K562 (cell line): ENCODE results near the gene STK33. TPM values are rescaled to one million over a fixed set of nuclear protein-coding genes. Genes with fewer than 3 reads are reported as not detected.
A peak's percentile ranks its signal among the peaks of the same experiment; 100 is the strongest.

ENCODE experiments used
- ATAC-seq: fragments of 200-7000 bp; cut with Tn5 transposase; 3 replicates; pipeline ENCODE4 v1.9.1; 2020; ENCODE audit warnings: moderate library complexity
- BruUV-seq: library from RNA; stranded (reverse); fragments of 400-500 nt; replicated peaks from 2 replicates; lab custom pipeline; 2021; lab: Mats Ljungman, UMichigan
- CTCF ChIA-PET: fragments of 300-600 bp; formaldehyde crosslinking; extraction: SDS; loops from one replicate; lab custom pipeline; 2021; ENCODE audit warnings: low intra/inter-chr PET ratio; lab: Yijun Ruan, JAX
- POLR2A ChIA-PET: fragments of 300-600, 350-650 bp; sonication (Branson Sonifier 250); formaldehyde crosslinking; extraction: SDS; loops from one replicate; lab custom pipeline; 2021; ENCODE audit warnings: antibody characterized with exemption, inconsistent platforms; lab: Yijun Ruan, JAX
- DNase-seq, 4 experiments: peaks; one replicate each; pipeline versions ENCODE4 v3.0.0 to v3.0.0-alpha.2; 2011 to 2018; ENCODE audit warnings: low spot score in 3 of 4, mixed read lengths in 3 of 4; ENCODE audit errors: extremely low read depth in 1 of 4
- FAIRE-seq: peaks from 2 replicates; lab custom pipeline; 2011; peaks lifted over from hg19 to GRCh38; lab: Jason Lieb, UNC
- H2AFZ ChIP-seq: 2 replicates; pipeline ENCODE4 v1.6.0; 2011; ENCODE audit warnings: low read depth, low read length, control low read depth, inconsistent platforms
- H3K27ac ChIP-seq: fragments of 200-600 bp; 3 replicates; pipeline ENCODE4 v1.8.0; 2011; ENCODE audit warnings: low read depth, mild to moderate bottlenecking, control low read depth, inconsistent platforms, low read length, moderate library complexity, mixed read lengths; ENCODE audit errors: extremely low read depth
- H3K27me3 ChIP-seq, 2 experiments: fragments of 300-600 bp in 1 of 2; 2 replicates in 1 of 2; 3 replicates in 1 of 2; pipeline versions ENCODE4 v1.6.0 to v1.8.0; 2011; ENCODE audit warnings: inconsistent platforms in 2 of 2, low read length in 2 of 2, mild to moderate bottlenecking in 1 of 2, mixed read lengths in 1 of 2, moderate library complexity in 1 of 2; ENCODE audit not compliant: control insufficient read depth in 2 of 2, insufficient read depth in 2 of 2
- H3K36me3 ChIP-seq: fragments of 300-600 bp; 3 replicates; pipeline ENCODE4 v1.8.0; 2011; ENCODE audit warnings: mild to moderate bottlenecking, low read length, inconsistent platforms; ENCODE audit not compliant: control insufficient read depth, insufficient read depth
- H3K4me1 ChIP-seq, 2 experiments: fragments of 200-600 bp in 1 of 2; replicated peaks in 1 of 2; 2 replicates in 1 of 2; 3 replicates in 1 of 2; pipeline versions ENCODE4 v1.5.1 to v1.8.0; 2011; ENCODE audit warnings: inconsistent platforms in 2 of 2, low read length in 2 of 2, mild to moderate bottlenecking in 1 of 2, mixed read lengths in 1 of 2, moderate library complexity in 1 of 2; ENCODE audit not compliant: control insufficient read depth in 2 of 2, insufficient read depth in 2 of 2
- H3K4me2 ChIP-seq: 2 replicates; pipeline ENCODE4 v1.6.1; 2011; ENCODE audit warnings: low read length, control low read depth, inconsistent platforms, mixed read lengths; ENCODE audit not compliant: insufficient read depth
- H3K4me3 ChIP-seq: fragments of 200-600 bp; sonication (generic), shearing (Covaris generic); 2 replicates; pipeline ENCODE4 v1.5.1; 2016; ENCODE audit warnings: control low read depth, inconsistent platforms
- H3K79me2 ChIP-seq: fragments of 200-600 bp; 3 replicates; pipeline ENCODE4 v1.8.0; 2011; ENCODE audit warnings: low read length, inconsistent platforms; ENCODE audit not compliant: control insufficient read depth, insufficient read depth
- H3K9ac ChIP-seq, 2 experiments: 2 replicates each; pipeline versions ENCODE4 v1.6.0 to v1.6.1; 2011; ENCODE audit warnings: low read depth in 2 of 2, low read length in 2 of 2, control low read depth in 1 of 2, inconsistent platforms in 1 of 2, mild to moderate bottlenecking in 1 of 2, mixed read lengths in 1 of 2; ENCODE audit not compliant: insufficient read depth in 1 of 2
- H3K9me1 ChIP-seq: one replicate; pipeline ENCODE4 v1.6.0; 2011; ENCODE audit warnings: inconsistent platforms, mild to moderate bottlenecking, low read length, moderate library complexity; ENCODE audit not compliant: control insufficient read depth, insufficient read depth
- H3K9me3 ChIP-seq: replicated peaks from 2 replicates; pipeline ENCODE4 v1.5.1; 2011; ENCODE audit warnings: low read depth, low read length, inconsistent platforms; ENCODE audit not compliant: control insufficient read depth, insufficient read depth
- H4K20me1 ChIP-seq: replicated peaks from 2 replicates; pipeline ENCODE4 v1.6.1; 2011; ENCODE audit warnings: low read length, inconsistent platforms, mixed read lengths; ENCODE audit not compliant: control insufficient read depth, insufficient read depth
- CHD2 ChIP-seq: IDR thresholded peaks from 2 replicates; pipeline ENCODE4 v1.6.1; 2011; ENCODE audit warnings: low read depth, low read length
- CSDE1 ChIP-seq, 2 experiments: fragments of 450-650 bp; IDR thresholded peaks; 2 replicates each; pipeline ENCODE4 v1.6.1; 2016; ENCODE audit warnings: mild to moderate bottlenecking in 1 of 2
- CTCF ChIP-seq, 3 experiments: IDR thresholded peaks in 2 of 3; conservative IDR thresholded peaks in 1 of 3; 2 replicates each; pipeline ENCODE4 v1.5.1; 2011 to 2012; ENCODE audit warnings: low read length in 3 of 3, mild to moderate bottlenecking in 3 of 3, control low read depth in 2 of 3, improper control_type of control experiment in 1 of 3, inconsistent platforms in 1 of 3, low read depth in 1 of 3, mixed read lengths in 1 of 3, moderate library complexity in 1 of 3; ENCODE audit not compliant: insufficient read depth in 2 of 3
- FOXP1 ChIP-seq: sonication (generic); formaldehyde crosslinking; IDR thresholded peaks from 2 replicates; pipeline ENCODE4 v1.8.0; 2022; ENCODE audit warnings: mild to moderate bottlenecking, missing genetic modification reagents
- HDAC3 ChIP-seq: fragments of 450-650 bp; IDR thresholded peaks from 2 replicates; pipeline ENCODE4 v1.6.1; 2018; ENCODE audit warnings: borderline replicate concordance, mild to moderate bottlenecking, moderate library complexity; ENCODE audit not compliant: partially characterized antibody
- HMGXB4 ChIP-seq: sonication (generic); formaldehyde crosslinking; IDR thresholded peaks from 2 replicates; pipeline ENCODE4 v1.8.1; 2023; ENCODE audit warnings: mild to moderate bottlenecking, missing genetic modification reagents
- NCOA1 ChIP-seq: fragments of 450-650 bp; IDR thresholded peaks from 2 replicates; pipeline ENCODE4 v1.6.1; 2016; ENCODE audit warnings: low read depth
- NFIC ChIP-seq: fragments of 450-650 bp; IDR thresholded peaks from 2 replicates; pipeline ENCODE4 v1.6.1; 2017; ENCODE audit warnings: mild to moderate bottlenecking, inconsistent platforms
- RBM17 ChIP-seq: fragments of 200-400 bp; formaldehyde crosslinking; IDR thresholded peaks from 2 replicates; pipeline ENCODE4 v1.6.1; 2017; ENCODE audit warnings: low read depth, mild to moderate bottlenecking, low read length, borderline replicate concordance
- TRIM25 ChIP-seq: fragments of 450-650 bp; IDR thresholded peaks from 2 replicates; pipeline ENCODE4 v1.7.0; 2016; ENCODE audit warnings: borderline replicate concordance
- ZBED1 ChIP-seq: IDR thresholded peaks from 2 replicates; pipeline ENCODE4 v1.6.1; 2014
- ZNF354B ChIP-seq: fragments of 250-450 bp; sonication (Bioruptor Pico); IDR thresholded peaks from 2 replicates; pipeline ENCODE4 v1.4.0; 2020
- ZZZ3 ChIP-seq: fragments of 450-650 bp; IDR thresholded peaks from 2 replicates; pipeline ENCODE4 v1.6.1; 2016; ENCODE audit warnings: antibody characterized with exemption, mild to moderate bottlenecking, moderate library complexity
- WGBS: fragments of 100-300 bp; shearing (Covaris generic); methylation state at CpG from one replicate; pipeline ENCODE4 v1.1.6; 2016; ENCODE audit warnings: low coverage, mixed read lengths; ENCODE audit not compliant: insufficient coverage; ENCODE audit errors: missing lambda C conversion rate; 5-methylcytosine and 5-hydroxymethylcytosine counted together
- in situ Hi-C: fragments of 300-500 bp; cut with MboI; formaldehyde crosslinking; loops from 4 replicates; pipeline ENCODE4 v1.15.0; 2018; ENCODE audit warnings: inconsistent platforms, mixed read lengths
- intact Hi-C: fragments of 100-400 bp; cut with micrococcal nuclease; formaldehyde crosslinking; loops from 2 replicates; pipeline ENCODE4 v1.14.2; 2022
- polyA plus RNA-seq, 8 experiments: library from polyadenylated mRNA; depleted of rRNA in 4 of 8; stranded (reverse) in 5 of 8; unstranded in 3 of 8; fragments of >200 nt; fragmentation: Nextera tagmentation in 2 of 8; fragmentation: Illumina TruSeq in 1 of 8; extraction: Ambion mirVana in 2 of 8; extraction: Trizol in 1 of 8; gene quantifications; 2 replicates each; pipeline versions ENCODE4 v1.2.1 to v1.2.3, GENCODE V29; 2011 to 2014; ENCODE audit warnings: inconsistent platforms in 1 of 8, missing spikeins in 1 of 8
- total RNA-seq, 7 experiments: library from RNA; depleted of rRNA in 6 of 7; stranded (reverse); fragments of >200 nt in 6 of 7; fragmentation: Illumina TruSeq in 2 of 7; extraction: Trizol in 2 of 7; gene quantifications; 2 replicates each; pipeline versions ENCODE4 v1.2.1 to v1.2.3, GENCODE V29; 2011 to 2021; ENCODE audit warnings: low replicate concordance in 1 of 7
- TF ChIP-seq, protein P1 (sequence below): IDR thresholded peaks from 2 replicates; pipeline ENCODE4 v1.6.1; 2014; ENCODE audit warnings: antibody characterized with exemption

The STK33 gene
- total and polyA plus RNA-seq, 9 of the 15 experiments (the other 6 are each of a cell fraction or from before 2014, with no cell fraction given), result not detected

DNA sequence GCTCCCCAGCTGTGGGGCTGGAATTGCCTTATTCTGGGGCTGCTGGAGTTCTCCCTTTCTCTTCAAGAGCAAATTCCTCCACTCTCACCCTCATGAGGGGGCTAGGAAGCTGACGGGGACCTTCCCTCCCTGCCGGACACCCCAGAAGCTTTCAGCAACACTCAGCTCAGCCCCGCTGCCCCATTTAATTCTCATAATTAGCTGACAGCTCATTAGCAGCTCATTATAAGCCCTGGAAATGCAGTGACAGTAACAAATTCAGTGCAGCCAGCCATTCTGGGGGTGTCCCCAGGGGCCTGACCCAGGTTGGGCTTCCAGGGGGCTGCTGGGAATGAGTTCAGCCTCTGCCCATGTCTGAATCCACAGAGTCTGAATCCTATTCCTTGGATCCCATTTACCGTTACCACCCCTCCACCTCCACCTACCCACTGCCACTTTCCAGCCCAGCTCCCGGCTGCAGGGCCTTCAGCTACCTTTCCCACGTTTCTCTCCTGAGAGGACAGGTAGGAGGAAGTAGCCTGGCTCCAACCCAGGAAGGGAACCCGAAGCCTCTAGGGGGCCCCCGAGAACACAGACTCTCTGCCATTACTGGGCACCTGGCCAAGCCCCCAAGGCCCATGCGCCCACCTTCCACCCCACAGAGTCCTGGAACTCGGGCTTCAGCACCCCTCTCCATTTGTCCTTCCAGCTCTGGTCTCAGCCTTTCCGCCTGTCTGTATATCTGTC lies 228.6 kb downstream of the STK33 start:
- ChIA-PET POLR2A (interaction anchor here (0.6 to 0.8 kb wide), 4 partner anchors 21 to 336 kb away, joined by 3 to 4 read pairs (median 3); no protein-coding TSS in a partner anchor), CTCF (no interaction called here)
- no peak for FAIRE-seq
- intact Hi-C loops (no loop called here), in situ Hi-C loops (loop anchor here (10.0 kb wide), 1 partner anchor 1929 kb away; the partner anchor contains the start of gene SBF2)
- TF ChIP-seq RBM17, result no peak
- TF ChIP-seq ZZZ3, result no peak
- no peak for TF ChIP-seq FOXP1 (CRISPR knock-in tag)
- no peak for TF ChIP-seq CHD2
- no peak for TF ChIP-seq CSDE1 (IDR thresholded peaks at IDR 0.05)
- peak; percentile 33 to 54 (median 41) for TF ChIP-seq CTCF (IDR thresholded peaks at IDR 0.05 in 2 of 3, conservative IDR thresholded peaks at IDR 0.05 in 1 of 3; ENCODE audit: insufficient read depth in 2 of 3, low read depth in 1 of 3, low read length in 3 of 3)
- no peak for TF ChIP-seq TRIM25
- TF ChIP-seq NCOA1, result no peak
- no peak for TF ChIP-seq HDAC3
- TF ChIP-seq, protein P1, sequence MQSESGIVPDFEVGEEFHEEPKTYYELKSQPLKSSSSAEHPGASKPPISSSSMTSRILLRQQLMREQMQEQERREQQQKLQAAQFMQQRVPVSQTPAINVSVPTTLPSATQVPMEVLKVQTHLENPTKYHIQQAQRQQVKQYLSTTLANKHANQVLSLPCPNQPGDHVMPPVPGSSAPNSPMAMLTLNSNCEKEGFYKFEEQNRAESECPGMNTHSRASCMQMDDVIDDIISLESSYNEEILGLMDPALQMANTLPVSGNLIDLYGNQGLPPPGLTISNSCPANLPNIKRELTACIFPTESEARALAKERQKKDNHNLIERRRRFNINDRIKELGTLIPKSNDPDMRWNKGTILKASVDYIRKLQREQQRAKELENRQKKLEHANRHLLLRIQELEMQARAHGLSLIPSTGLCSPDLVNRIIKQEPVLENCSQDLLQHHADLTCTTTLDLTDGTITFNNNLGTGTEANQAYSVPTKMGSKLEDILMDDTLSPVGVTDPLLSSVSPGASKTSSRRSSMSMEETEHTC, result no peak
- peak; percentile 92 for TF ChIP-seq NFIC
- TF ChIP-seq ZBED1, result no peak
- TF ChIP-seq ZNF354B (CRISPR knock-in tag), result no peak
- no peak for TF ChIP-seq HMGXB4 (CRISPR knock-in tag)
- peak; percentile 23 to 42 (median 38) for DNase-seq
- Histone ChIP-seq H3K36me3 (no peaks in the 10 kb centered on the region), H3K4me3 (no peak overlapping the region), H3K79me2 (no peaks in the 10 kb centered on the region), H3K9me3 (no peaks in the 10 kb centered on the region), H4K20me1 (no peaks in the 10 kb centered on the region), H3K9ac (no peak overlapping the region), H3K27ac (no peak overlapping the region), H3K27me3 (peaks cover 7 to 43% of the 10 kb centered on the region in 2 experiments; a peak in 2 of 5 replicates), H3K4me1 (no peaks in the 10 kb centered on the region), H3K4me2 (no peak overlapping the region), H2AFZ (no peak overlapping the region), H3K9me1 (no peaks in the 10 kb centered on the region)
- peak; percentile 79 for ATAC-seq
- 4% methylated on average over 11 of the region's 11 CpGs for WGBS
- no TSS peak for BruUV-seq
